Brain microvascular endothelial cell (primary cell): ENCODE results near the gene NUP58.

Experiments used
- DNase-seq: peaks from one replicate; pipeline ENCODE4 v3.0.0-alpha.2; 2020
- H3K27ac ChIP-seq: fragments of 250-450 bp; sonication (Bioruptor Pico); 2 replicates; pipeline ENCODE4 v1.5.1; 2020; ENCODE audit warnings: mild to moderate bottlenecking, moderate library complexity
- H3K27me3 ChIP-seq: fragments of 250-450 bp; sonication (Bioruptor Pico); replicated peaks from 2 replicates; pipeline ENCODE4 v1.5.1; 2020; ENCODE audit warnings: mild to moderate bottlenecking
- H3K36me3 ChIP-seq: fragments of 250-450 bp; sonication (Bioruptor Pico); replicated peaks from 2 replicates; pipeline ENCODE4 v1.5.1; 2020; ENCODE audit warnings: mild to moderate bottlenecking
- H3K4me3 ChIP-seq: 2 replicates; pipeline ENCODE4 v1.5.1; 2011; ENCODE audit warnings: low read depth, mild to moderate bottlenecking, control low read depth, low read length, moderate library complexity
- in situ Hi-C: cut with HindIII; loops from 2 replicates; pipeline ENCODE4 v1.10.0; 2017; ENCODE audit warnings: low sequenced_read_pairs, low pct_ligation_motif_present
- TF ChIP-seq, protein P1 (sequence below): IDR thresholded peaks from 2 replicates; pipeline ENCODE4 v1.5.1; 2011; ENCODE audit warnings: low read depth, mild to moderate bottlenecking, moderate library complexity, low read length, control low read depth, inconsistent platforms; ENCODE audit errors: missing control alignments

Gene NUP58

GRCh38 chr13:25266706-25267105 is 34.7 kb upstream of the NUP58 start:
- no peak for DNase-seq
- Histone ChIP-seq H3K36me3 (peaks cover 22% of the 10 kb centered on the region), H3K27ac (no peak overlapping the region), H3K27me3 (no peaks in the 10 kb centered on the region), H3K4me3 (no peak overlapping the region)
- TF ChIP-seq, protein P1, sequence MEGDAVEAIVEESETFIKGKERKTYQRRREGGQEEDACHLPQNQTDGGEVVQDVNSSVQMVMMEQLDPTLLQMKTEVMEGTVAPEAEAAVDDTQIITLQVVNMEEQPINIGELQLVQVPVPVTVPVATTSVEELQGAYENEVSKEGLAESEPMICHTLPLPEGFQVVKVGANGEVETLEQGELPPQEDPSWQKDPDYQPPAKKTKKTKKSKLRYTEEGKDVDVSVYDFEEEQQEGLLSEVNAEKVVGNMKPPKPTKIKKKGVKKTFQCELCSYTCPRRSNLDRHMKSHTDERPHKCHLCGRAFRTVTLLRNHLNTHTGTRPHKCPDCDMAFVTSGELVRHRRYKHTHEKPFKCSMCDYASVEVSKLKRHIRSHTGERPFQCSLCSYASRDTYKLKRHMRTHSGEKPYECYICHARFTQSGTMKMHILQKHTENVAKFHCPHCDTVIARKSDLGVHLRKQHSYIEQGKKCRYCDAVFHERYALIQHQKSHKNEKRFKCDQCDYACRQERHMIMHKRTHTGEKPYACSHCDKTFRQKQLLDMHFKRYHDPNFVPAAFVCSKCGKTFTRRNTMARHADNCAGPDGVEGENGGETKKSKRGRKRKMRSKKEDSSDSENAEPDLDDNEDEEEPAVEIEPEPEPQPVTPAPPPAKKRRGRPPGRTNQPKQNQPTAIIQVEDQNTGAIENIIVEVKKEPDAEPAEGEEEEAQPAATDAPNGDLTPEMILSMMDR: no peak
- in situ Hi-C loops: no loop called here

- Histone ChIP-seq H3K27me3 (no peaks in the 10 kb centered on the region), H3K27ac (no peak overlapping the region), H3K4me3 (no peak overlapping the region), H3K36me3 (peaks cover 23% of the 10 kb centered on the region)
- in situ Hi-C loops: no loop called here
- DNase-seq: no peak
- TF ChIP-seq, protein P1: peak; percentile 47
These were observed 33.7 kb upstream of the NUP58 start for GRCh38 chr13:25267715-25268114.

DNA sequence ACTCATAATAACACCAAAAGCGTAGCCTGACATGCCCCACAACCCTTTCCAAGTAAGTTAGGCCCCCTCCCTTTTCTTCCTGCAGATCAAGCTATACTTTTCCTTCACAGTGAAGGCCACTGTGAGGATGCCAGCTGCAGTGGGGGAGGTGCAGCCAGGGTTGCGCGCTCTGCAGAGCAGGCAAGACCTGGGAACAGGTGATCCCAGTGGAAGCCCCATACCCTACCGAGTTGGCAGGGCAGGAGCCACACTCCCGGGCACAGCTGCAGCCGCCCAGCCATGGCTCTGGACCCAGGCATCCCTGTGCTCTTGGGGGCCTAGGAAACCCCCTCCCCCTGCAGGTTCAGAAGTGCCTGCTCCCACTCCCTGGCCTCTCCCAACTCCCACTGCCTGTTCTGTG is 32.9 kb upstream of the NUP58 start:
- no peak overlapping the region for H3K27ac ChIP-seq
- in situ Hi-C loops: no loop called here
- H3K4me3 ChIP-seq: no peak overlapping the region
- TF ChIP-seq, protein P1: no peak
- no peaks in the 10 kb centered on the region for H3K27me3 ChIP-seq
- peaks cover 15% of the 10 kb centered on the region for H3K36me3 ChIP-seq
- DNase-seq: no peak

DNA sequence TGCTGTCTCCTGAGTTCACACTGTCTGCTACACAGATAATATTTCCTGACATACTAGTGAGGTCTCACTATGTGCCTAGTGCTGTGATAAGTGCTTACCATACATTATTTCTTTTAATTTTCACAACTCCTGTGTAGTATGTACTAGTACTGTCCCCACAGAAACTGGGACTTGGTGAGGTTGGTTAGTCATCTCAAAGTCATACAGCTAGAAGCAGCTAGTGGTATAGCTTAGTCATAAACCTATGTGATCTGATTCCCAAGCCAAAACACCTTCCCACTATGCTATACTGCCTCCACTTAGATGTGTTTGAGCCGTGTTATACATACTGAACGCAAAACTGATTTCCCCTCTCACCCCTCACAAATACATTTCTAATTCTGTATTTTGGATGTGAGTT is 24.7 kb upstream of the NUP58 start:
- in situ Hi-C loops: no loop called here
- no peaks in the 10 kb centered on the region for H3K27me3 ChIP-seq
- peaks cover 5% of the 10 kb centered on the region for H3K36me3 ChIP-seq
- peak; percentile 48 for DNase-seq
- no peak overlapping the region for H3K27ac ChIP-seq
- no peak overlapping the region for H3K4me3 ChIP-seq
- TF ChIP-seq, protein P1: no peak

GRCh38 chr13:25280396-25280795 is 21.0 kb upstream of the NUP58 start:
- in situ Hi-C loops: no loop called here
- no peak overlapping the region for H3K27ac ChIP-seq
- TF ChIP-seq, protein P1: no peak
- H3K36me3 ChIP-seq: no peaks in the 10 kb centered on the region
- no peak for DNase-seq
- H3K27me3 ChIP-seq: no peaks in the 10 kb centered on the region
- H3K4me3 ChIP-seq: no peak overlapping the region

GRCh38 chr13:25281193-25281934 is 20.1 kb upstream of the NUP58 start:
- H3K27ac ChIP-seq: no peak overlapping the region
- DNase-seq: no peak
- no peak overlapping the region for H3K4me3 ChIP-seq
- no peaks in the 10 kb centered on the region for H3K36me3 ChIP-seq
- no peaks in the 10 kb centered on the region for H3K27me3 ChIP-seq
- TF ChIP-seq, protein P1: no peak
- in situ Hi-C loops: no loop called here
